Measurements from ENCODE around the gene PHACTR1. TPM values are rescaled to one million over a fixed set of nuclear protein-coding genes. Genes with fewer than 3 reads are reported as not detected.

The PHACTR1 gene
- total RNA-seq, 2 experiments from 2014 or later: 0.11 TPM; not detected in 1

- no peaks in the 10 kb centered on the region for H3K36me3 Mint-ChIP-seq (ENCODE audit: low read depth)
- DNase-seq (no peak), ATAC-seq (no peak)
- no peaks in the 10 kb centered on the region for H3K9me3 Mint-ChIP-seq
- no peak for TF ChIP-seq CTCF (IDR thresholded peaks at IDR 0.05)
- intact Hi-C loops (cut with micrococcal nuclease): no loop called here
- no peak overlapping the region for H3K27ac Mint-ChIP-seq
- peaks cover 4% of the 10 kb centered on the region for H3K27me3 Mint-ChIP-seq
- POLR2A ChIA-PET: no interaction called here
- no peaks in the 10 kb centered on the region for H3K4me1 Mint-ChIP-seq (ENCODE audit: low read depth)
- CTCF ChIA-PET: no interaction called here
- no peak overlapping the region for H3K4me3 Mint-ChIP-seq
Observed at GRCh38 chr6:12842114-12842513, 125.5 kb downstream of the PHACTR1 start.

GRCh38 chr6:12842658-12843057, 126.1 kb downstream of the PHACTR1 start:
- no peak for TF ChIP-seq CTCF (IDR thresholded peaks at IDR 0.05)
- no peaks in the 10 kb centered on the region for H3K36me3 Mint-ChIP-seq (ENCODE audit: low read depth)
- H3K4me1 Mint-ChIP-seq (ENCODE audit: low read depth): no peaks in the 10 kb centered on the region
- intact Hi-C loops (cut with micrococcal nuclease): no loop called here
- H3K4me3 Mint-ChIP-seq: no peak overlapping the region
- POLR2A ChIA-PET: no interaction called here
- H3K27me3 Mint-ChIP-seq: peaks cover 4% of the 10 kb centered on the region
- H3K9me3 Mint-ChIP-seq: no peaks in the 10 kb centered on the region
- H3K27ac Mint-ChIP-seq: no peak overlapping the region
- CTCF ChIA-PET: interaction anchor here (1.1 kb wide), 1 partner anchor 11 kb away, joined by 3 read pairs; no protein-coding TSS in a partner anchor
- ATAC-seq (no peak), DNase-seq (no peak)

GRCh38 chr6:12844284-12845223, 128.0 kb downstream of the PHACTR1 start:
- no peaks in the 10 kb centered on the region for H3K9me3 Mint-ChIP-seq
- ATAC-seq: no peak
- H3K27ac Mint-ChIP-seq: no peak overlapping the region
- H3K36me3 Mint-ChIP-seq (ENCODE audit: low read depth): no peaks in the 10 kb centered on the region
- ChIA-PET POLR2A (no interaction called here), CTCF (interaction anchor here (0.6 kb wide), 1 partner anchor 54 kb away, joined by 3 read pairs; no protein-coding TSS in a partner anchor)
- H3K27me3 Mint-ChIP-seq: peaks cover 3% of the 10 kb centered on the region
- H3K4me1 Mint-ChIP-seq (ENCODE audit: low read depth): no peaks in the 10 kb centered on the region
- intact Hi-C loops (cut with micrococcal nuclease): no loop called here
- TF ChIP-seq CTCF (IDR thresholded peaks at IDR 0.05): peak; percentile 45
- no peak overlapping the region for H3K4me3 Mint-ChIP-seq
- no peak for DNase-seq

- Mint-ChIP-seq H3K4me1 (ENCODE audit: low read depth) (no peaks in the 10 kb centered on the region), H3K27ac (no peak overlapping the region), H3K27me3 (peaks cover 2% of the 10 kb centered on the region), H3K9me3 (no peaks in the 10 kb centered on the region), H3K4me3 (no peak overlapping the region), H3K36me3 (ENCODE audit: low read depth) (no peaks in the 10 kb centered on the region)
- ChIA-PET CTCF (no interaction called here), POLR2A (no interaction called here)
- no peak for DNase-seq
- no peak for TF ChIP-seq CTCF (IDR thresholded peaks at IDR 0.05)
- intact Hi-C loops (cut with micrococcal nuclease): no loop called here
- no peak for ATAC-seq
Observed at GRCh38 chr6:12845224-12846004, 128.8 kb downstream of the PHACTR1 start.
